OCI-LY1 (cell line): Measurements from ENCODE around the gene DOCK2.

Experiments used
- H2AFZ ChIP-seq: fragments of 200-600 bp; sonication (generic), shearing (Covaris generic); 2 replicates; pipeline ENCODE4 v1.6.0; 2014; ENCODE audit warnings: antibody characterized with exemption, mild to moderate bottlenecking, low read length
- H3F3A ChIP-seq: fragments of 200-600 bp; sonication (generic), shearing (Covaris generic); 2 replicates; pipeline ENCODE4 v1.6.0; 2014; ENCODE audit warnings: mild to moderate bottlenecking, antibody characterized with exemption, low read length, moderate library complexity; ENCODE audit not compliant: insufficient read depth
- H3K27ac ChIP-seq: fragments of 200-600 bp; sonication (generic); 2 replicates; pipeline ENCODE4 v1.5.1; 2014; ENCODE audit warnings: low read length, mixed run types, mild to moderate bottlenecking, low read depth; ENCODE audit not compliant: poor library complexity, severe bottlenecking
- H3K27me3 ChIP-seq: fragments of 200-600 bp; sonication (generic); 2 replicates; pipeline ENCODE4 v1.6.0; 2014; ENCODE audit warnings: antibody characterized with exemption, mild to moderate bottlenecking, low read length, moderate library complexity; ENCODE audit not compliant: insufficient read depth
- H3K36me3 ChIP-seq: fragments of 200-600 bp; sonication (generic); 2 replicates; pipeline ENCODE4 v1.6.1; 2014; ENCODE audit warnings: mild to moderate bottlenecking, antibody characterized with exemption, low read length, moderate library complexity, mixed read lengths; ENCODE audit not compliant: insufficient read depth
- H3K4me1 ChIP-seq: fragments of 200-600 bp; sonication (generic); 2 replicates; pipeline ENCODE4 v1.5.1; 2014; ENCODE audit warnings: mild to moderate bottlenecking, low read length, moderate library complexity; ENCODE audit not compliant: insufficient read depth, severe bottlenecking
- H3K4me2 ChIP-seq: fragments of 200-600 bp; sonication (generic), shearing (Covaris generic); 2 replicates; pipeline ENCODE4 v1.6.1; 2014; ENCODE audit warnings: low read length
- H3K4me3 ChIP-seq: fragments of 200-600 bp; sonication (generic); 2 replicates; pipeline ENCODE4 v1.5.1; 2014; ENCODE audit warnings: low read length, low read depth, mild to moderate bottlenecking, mixed read lengths; ENCODE audit not compliant: poor library complexity, severe bottlenecking
- H3K79me2 ChIP-seq: fragments of 200-600 bp; shearing (Covaris generic); 2 replicates; pipeline ENCODE4 v1.6.1; 2016; ENCODE audit warnings: mixed run types, low read length, mixed read lengths; ENCODE audit not compliant: insufficient read depth
- H3K9ac ChIP-seq: fragments of 200-600 bp; sonication (generic), shearing (Covaris generic); 2 replicates; pipeline ENCODE4 v1.6.1; 2014; ENCODE audit warnings: mild to moderate bottlenecking, low read length, mixed read lengths
- H3K9me2 ChIP-seq: fragments of 200-600 bp; sonication (generic), shearing (Covaris generic); 2 replicates; pipeline ENCODE4 v1.6.1; 2014; ENCODE audit warnings: low read depth, mild to moderate bottlenecking, low read length, mixed read lengths
- H3K9me3 ChIP-seq: fragments of 200-600 bp; shearing (Covaris generic); 2 replicates; pipeline ENCODE4 v1.6.1; 2014; ENCODE audit warnings: low read length, mixed read lengths
- H4K20me1 ChIP-seq: fragments of 200-600 bp; sonication (generic), shearing (Covaris generic); 2 replicates; pipeline ENCODE4 v1.6.0; 2016; ENCODE audit warnings: mild to moderate bottlenecking, low read length; ENCODE audit not compliant: insufficient read depth
- EZH2 ChIP-seq: fragments of 200-600 bp; sonication (generic), shearing (Covaris generic); IDR thresholded peaks from 2 replicates; pipeline ENCODE4 v1.8.0; 2017; ENCODE audit warnings: borderline replicate concordance, mixed run types, mild to moderate bottlenecking, antibody characterized with exemption, low read length, moderate library complexity, mixed read lengths
- TF ChIP-seq, protein P1 (sequence below): fragments of 200-600 bp; sonication (generic), shearing (Covaris generic); IDR thresholded peaks from 2 replicates; pipeline ENCODE4 v1.5.1; 2017; ENCODE audit warnings: mild to moderate bottlenecking, antibody characterized with exemption, low read length, moderate library complexity, mixed read lengths

The DOCK2 gene

GRCh38 chr5:170132269-170132975 is 495.3 kb downstream of the DOCK2 start:
- no peaks in the 10 kb centered on the region for H3F3A ChIP-seq
- no peak overlapping the region for H3K4me3 ChIP-seq
- no peaks in the 10 kb centered on the region for H3K9me2 ChIP-seq
- H3K9ac ChIP-seq = no peak overlapping the region
- no peaks in the 10 kb centered on the region for H3K9me3 ChIP-seq
- no peaks in the 10 kb centered on the region for H4K20me1 ChIP-seq
- H3K4me2 ChIP-seq = no peak overlapping the region
- no peaks in the 10 kb centered on the region for H3K4me1 ChIP-seq
- no peaks in the 10 kb centered on the region for H3K27me3 ChIP-seq
- no peaks in the 10 kb centered on the region for H3K36me3 ChIP-seq
- H3K27ac ChIP-seq = no peak overlapping the region
- no peak overlapping the region for H2AFZ ChIP-seq
- H3K79me2 ChIP-seq = no peaks in the 10 kb centered on the region
- TF ChIP-seq, protein P1, sequence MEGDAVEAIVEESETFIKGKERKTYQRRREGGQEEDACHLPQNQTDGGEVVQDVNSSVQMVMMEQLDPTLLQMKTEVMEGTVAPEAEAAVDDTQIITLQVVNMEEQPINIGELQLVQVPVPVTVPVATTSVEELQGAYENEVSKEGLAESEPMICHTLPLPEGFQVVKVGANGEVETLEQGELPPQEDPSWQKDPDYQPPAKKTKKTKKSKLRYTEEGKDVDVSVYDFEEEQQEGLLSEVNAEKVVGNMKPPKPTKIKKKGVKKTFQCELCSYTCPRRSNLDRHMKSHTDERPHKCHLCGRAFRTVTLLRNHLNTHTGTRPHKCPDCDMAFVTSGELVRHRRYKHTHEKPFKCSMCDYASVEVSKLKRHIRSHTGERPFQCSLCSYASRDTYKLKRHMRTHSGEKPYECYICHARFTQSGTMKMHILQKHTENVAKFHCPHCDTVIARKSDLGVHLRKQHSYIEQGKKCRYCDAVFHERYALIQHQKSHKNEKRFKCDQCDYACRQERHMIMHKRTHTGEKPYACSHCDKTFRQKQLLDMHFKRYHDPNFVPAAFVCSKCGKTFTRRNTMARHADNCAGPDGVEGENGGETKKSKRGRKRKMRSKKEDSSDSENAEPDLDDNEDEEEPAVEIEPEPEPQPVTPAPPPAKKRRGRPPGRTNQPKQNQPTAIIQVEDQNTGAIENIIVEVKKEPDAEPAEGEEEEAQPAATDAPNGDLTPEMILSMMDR = no peak
- TF ChIP-seq EZH2 = no peak
